ENCODE data around the gene PRR20B.
"Not testable (repeated sequence)": the region's sequence is repeated elsewhere in the genome, so short reads cannot be mapped to it uniquely, and the experiment has no call there.

PRR20B gene

GRCh38 chr13:57166897-57167296 is 19.6 kb downstream of the PRR20B start, which contains the start of gene PRR20E:
PRR20E (plus strand) TSS chr13:57167197; CDS start chr13:57167584, 387 bp downstream.
- not testable (repeated sequence) for H3K4me3 ChIP-seq (ENCODE audit: low read length); DNase-seq (ENCODE audit: low read depth)

- DNase-seq (ENCODE audit: low read depth), result no peak
- H3K4me3 ChIP-seq (ENCODE audit: low read length), result no peak overlapping the region
- no peak for TF ChIP-seq CTCF (conservative IDR thresholded peaks at IDR 0.05; ENCODE audit: low read depth, low read length)
Observed at GRCh38 chr13:57191667-57192066, 44.4 kb downstream of the PRR20B start.

Measured in retinal pigment epithelial cell (primary cell).